DOHH2 (cell line): Measurements from ENCODE around the gene SNRPA1.

Experiments
- CTCF ChIP-seq: fragments of 200-600 bp; sonication (generic); IDR thresholded peaks from one replicate; pipeline ENCODE4 v1.5.1; 2014; ENCODE audit warnings: antibody characterized with exemption, mild to moderate bottlenecking, low read depth, low read length; ENCODE audit not compliant: poor library complexity, severe bottlenecking
- EZH2phosphoT487 ChIP-seq: fragments of 200-600 bp; sonication (generic); IDR thresholded peaks from 2 replicates; pipeline ENCODE4 v1.6.1; 2017; ENCODE audit warnings: borderline replicate concordance, mild to moderate bottlenecking, antibody characterized with exemption, low read length, moderate library complexity, mixed read lengths

- TF ChIP-seq CTCF (no peak), EZH2phosphoT487 (no peak)
Observed at GRCh38 chr15:101328001-101328400, 33.0 kb upstream of the SNRPA1 start.
